ENCODE measurements around the gene OR1I1. TPM values are rescaled to one million over a fixed set of nuclear protein-coding genes. Genes with fewer than 3 reads are reported as not detected.

Gene OR1I1
- total RNA-seq, 1 experiment from 2014 or later = not detected

GRCh38 chr19:15125232-15126067 is 43.4 kb downstream of the OR1I1 start:
- peaks cover 11 to 13% of the 10 kb centered on the region in 2 experiments for H3K4me1 Mint-ChIP-seq
- Histone ChIP-seq H4K5ac (ENCODE audit: insufficient read length, low read depth, low read length) (no peak overlapping the region), H2BK15ac (ENCODE audit: low read depth, low read length) (no peak overlapping the region), H3K9me3 (ENCODE audit: control insufficient read depth, low read depth, low read length) (no peaks in the 10 kb centered on the region), H2AK5ac (ENCODE audit: insufficient read length, low read length) (no peak overlapping the region), H3K56ac (ENCODE audit: insufficient read length, low read depth, low read length) (no peak overlapping the region), H3K4ac (ENCODE audit: low read depth, low read length) (no peak overlapping the region), H3K4me2 (ENCODE audit: insufficient read depth, insufficient read length, low read length) (peak overlapping the region; percentile 37), H2BK20ac (ENCODE audit: low read depth, low read length, poor library complexity, severe bottlenecking) (no peak overlapping the region), H3K23me2 (ENCODE audit: insufficient read length, low read depth, low read length, poor library complexity, severe bottlenecking) (peaks cover 7% of the 10 kb centered on the region), H3K9ac (ENCODE audit: extremely low read depth, insufficient read length, low read length) (peak overlapping the region; percentile 57), H3K18ac (ENCODE audit: insufficient read length, low read depth, low read length) (peak overlapping the region; percentile 96), H2BK12ac (ENCODE audit: insufficient read length, low read depth, low read length) (no peak overlapping the region), H3K79me2 (ENCODE audit: insufficient read depth, low read length) (no peaks in the 10 kb centered on the region; the same call in 1 of the 2 replicates), H3K79me1 (ENCODE audit: insufficient read depth, low read depth, low read length, poor library complexity, severe bottlenecking) (peaks cover 3% of the 10 kb centered on the region), H4K20me1 (ENCODE audit: control insufficient read depth, insufficient read depth, insufficient read length) (no peaks in the 10 kb centered on the region), H3K27me3 (ENCODE audit: insufficient read depth, low read length) (no peaks in the 10 kb centered on the region), H2BK5ac (ENCODE audit: insufficient read length, low read length) (no peak overlapping the region), H4K91ac (ENCODE audit: insufficient read length, low read depth, low read length) (no peak overlapping the region), H3T11ph (ENCODE audit: low read length) (no peak overlapping the region), H3K23ac (ENCODE audit: insufficient read length, low read depth, low read length) (no peak overlapping the region), H3K4me1 (ENCODE audit: insufficient read depth, low read length) (no peaks in the 10 kb centered on the region), H3K14ac (ENCODE audit: insufficient read depth, low read length) (peak overlapping the region; percentile 93; the same call in 1 of the 2 replicates), H2AFZ (ENCODE audit: low read length) (no peak overlapping the region), H4K8ac (replicated peaks; ENCODE audit: insufficient read length, low read depth, low read length) (no peak overlapping the region), H3K27ac (ENCODE audit: insufficient read length, low read depth, low read length) (no peak overlapping the region), H2BK120ac (ENCODE audit: low read depth, low read length, poor library complexity, severe bottlenecking) (no peak overlapping the region)
- H3K36me3 Mint-ChIP-seq (ENCODE audit: insufficient read depth in 1 of 3, low read depth in 3 of 3) = peaks cover 18 to 31% (median 25%) of the 10 kb centered on the region in 3 experiments; a peak in 6 of 7 replicates
- peaks cover 3% of the 10 kb centered on the region for H3K27me3 Mint-ChIP-seq (ENCODE audit: low read depth)
- TF ChIP-seq CTCF (conservative IDR thresholded peaks at IDR 0.05) = no peak; the same call in 2 of the 3 replicates
- H3K4me3 Mint-ChIP-seq = peak overlapping the region; percentile 95 to 96
- peak; percentile 99 for DNase-seq
- peak overlapping the region; percentile 95 to 99 (median 98) for H3K27ac Mint-ChIP-seq
- no CpG with 5 or more reads among the region's 61 CpGs for WGBS (ENCODE audit: extremely low coverage, insufficient read length, low lambda C conversion rate)
- no peaks in the 10 kb centered on the region; a peak in 2 of 5 replicates for H3K9me3 Mint-ChIP-seq
